GM12874 (cell line): Measurements from ENCODE around the gene CLEC16A.

ENCODE experiments used
- CTCF ChIP-seq: IDR thresholded peaks from 2 replicates; pipeline ENCODE4 v1.5.1; 2011; ENCODE audit warnings: low read depth, mild to moderate bottlenecking, control low read depth, low read length, moderate library complexity; ENCODE audit not compliant: insufficient read depth

The CLEC16A gene

GRCh38 chr16:10979717-10980601 is 35.6 kb downstream of the CLEC16A start:
- TF ChIP-seq CTCF: no peak

GRCh38 chr16:10980813-10981212 is 36.4 kb downstream of the CLEC16A start:
- no peak for TF ChIP-seq CTCF

GRCh38 chr16:10981697-10982216 is 37.4 kb downstream of the CLEC16A start:
- TF ChIP-seq CTCF: peak; percentile 80

- TF ChIP-seq CTCF: no peak
Measured at GRCh38 chr16:10982465-10983150, 38.2 kb downstream of the CLEC16A start.

DNA sequence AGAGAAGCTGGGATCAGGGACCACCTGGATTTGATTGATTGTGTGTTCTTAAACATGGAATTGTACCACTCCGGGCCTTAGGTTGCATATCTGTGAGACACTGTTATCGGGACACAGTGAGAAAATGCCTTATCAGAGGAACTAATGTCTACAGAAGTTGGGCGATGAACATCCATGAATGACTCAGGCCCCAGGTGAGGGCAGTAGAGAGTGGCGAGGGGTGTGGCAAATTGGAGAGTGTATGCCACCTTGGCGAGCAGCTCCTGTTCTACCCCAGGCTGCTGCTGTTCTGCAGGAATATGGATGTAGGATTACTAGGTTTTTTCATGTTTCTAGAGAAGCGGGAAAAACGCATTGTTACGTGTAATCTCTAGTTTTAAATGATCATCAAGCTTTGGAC is 38.8 kb downstream of the CLEC16A start:
- peak; percentile 45; the same call in 1 of the 2 replicates for TF ChIP-seq CTCF

DNA sequence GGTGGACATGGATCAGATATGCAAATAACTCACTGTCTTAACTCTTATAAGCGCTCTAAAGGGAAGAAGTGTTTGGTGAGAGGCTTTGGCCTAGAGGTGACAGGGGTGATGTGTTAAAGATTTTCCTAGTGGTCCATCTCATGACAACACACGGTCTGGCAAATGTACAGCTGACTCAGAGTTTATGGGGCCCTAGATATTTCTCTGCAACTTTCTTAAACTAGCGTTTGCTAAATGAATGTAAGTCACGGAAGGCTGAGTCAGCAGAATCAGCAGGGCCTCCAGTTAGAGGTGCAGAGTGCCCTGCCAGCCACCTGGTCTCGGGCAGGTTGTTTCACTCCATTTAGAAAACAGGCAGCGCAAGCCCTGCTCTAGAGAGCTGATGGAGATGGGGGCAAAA is 40.1 kb downstream of the CLEC16A start:
- TF ChIP-seq CTCF: no peak
